GM18505 (cell line): ENCODE measurements around the gene PSTPIP1.

Experiments
- ATAC-seq: cut with Tn5 transposase; IDR thresholded peaks from one replicate; pipeline ENCODE4 v1.9.1; 2021; ENCODE audit not compliant: unreplicated experiment
- POLR2A ChIP-seq: IDR thresholded peaks from 4 replicates; pipeline ENCODE4 v1.6.1; 2011; ENCODE audit warnings: borderline replicate concordance; ENCODE audit not compliant: insufficient read depth, insufficient read length; ENCODE audit errors: extremely low read depth

Gene PSTPIP1

DNA sequence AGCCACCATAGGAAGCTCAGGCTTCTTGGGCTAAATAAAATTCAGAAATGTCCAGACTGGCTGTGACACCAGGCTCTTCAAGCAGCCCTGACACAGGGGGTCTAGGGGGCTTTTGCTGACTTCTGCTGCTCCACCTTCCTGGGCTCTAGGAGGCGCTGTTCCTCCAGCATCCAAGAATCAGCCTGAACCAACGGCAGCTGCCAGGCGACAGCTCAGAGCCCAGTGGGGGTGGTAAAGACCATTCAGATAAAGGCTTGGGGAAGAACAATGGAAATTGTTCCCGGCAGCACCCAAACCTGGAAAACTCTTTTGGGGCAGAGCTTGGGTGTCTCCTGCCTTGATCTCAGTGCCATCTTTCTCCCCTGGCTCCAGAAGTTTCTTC, 21.6 kb upstream of the PSTPIP1 start:
- ATAC-seq, result no peak
- no peak for TF ChIP-seq POLR2A

DNA sequence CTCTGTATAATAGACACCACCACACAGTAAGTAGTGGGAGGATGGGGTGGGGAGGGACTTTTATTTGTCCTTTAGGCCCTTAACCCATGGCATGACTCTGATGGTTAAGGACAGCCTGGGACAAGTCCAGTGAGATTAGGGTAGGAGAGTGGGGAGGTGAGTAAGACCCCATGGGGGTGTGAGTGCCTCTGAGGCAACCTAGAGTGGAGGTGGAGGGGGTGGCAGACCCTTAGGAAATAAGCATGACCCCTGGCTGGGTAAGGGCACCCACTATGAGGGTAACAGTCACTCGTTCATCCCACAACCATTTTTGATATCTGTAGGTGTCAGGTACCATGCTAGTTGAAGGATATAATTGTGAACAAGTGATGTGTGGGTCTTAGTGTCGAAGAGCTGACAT, 21.0 kb upstream of the PSTPIP1 start:
- no peak for ATAC-seq
- TF ChIP-seq POLR2A, result no peak

DNA sequence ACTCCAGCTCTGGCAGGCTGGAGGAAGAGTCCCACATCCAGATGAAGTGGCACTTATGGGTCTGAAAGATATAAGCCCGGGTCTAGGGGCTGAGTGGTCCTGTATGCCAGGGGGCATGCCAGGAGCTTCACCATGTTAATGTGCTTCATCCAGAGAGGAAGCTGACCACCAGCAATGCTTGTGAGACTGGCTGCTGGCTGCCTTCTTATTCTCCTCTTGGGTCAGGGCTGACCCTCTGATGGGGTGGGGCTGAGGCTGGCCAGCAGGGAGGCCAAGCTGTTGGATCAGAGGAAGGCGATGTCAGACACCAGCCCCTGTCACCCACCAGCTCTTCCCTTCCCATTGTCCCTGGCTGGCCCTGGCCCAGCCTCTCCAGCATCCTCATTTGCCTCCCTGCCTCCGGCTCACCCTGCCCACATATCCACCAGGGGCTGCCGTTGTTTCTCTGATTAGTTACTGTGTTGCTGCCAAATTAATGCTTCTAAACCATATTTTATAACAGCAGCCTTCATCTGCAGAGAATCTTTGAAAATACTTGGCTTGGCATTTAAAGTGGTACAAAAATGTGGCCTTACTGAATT, 20.4 kb upstream of the PSTPIP1 start:
- no peak for TF ChIP-seq POLR2A
- no peak for ATAC-seq

DNA sequence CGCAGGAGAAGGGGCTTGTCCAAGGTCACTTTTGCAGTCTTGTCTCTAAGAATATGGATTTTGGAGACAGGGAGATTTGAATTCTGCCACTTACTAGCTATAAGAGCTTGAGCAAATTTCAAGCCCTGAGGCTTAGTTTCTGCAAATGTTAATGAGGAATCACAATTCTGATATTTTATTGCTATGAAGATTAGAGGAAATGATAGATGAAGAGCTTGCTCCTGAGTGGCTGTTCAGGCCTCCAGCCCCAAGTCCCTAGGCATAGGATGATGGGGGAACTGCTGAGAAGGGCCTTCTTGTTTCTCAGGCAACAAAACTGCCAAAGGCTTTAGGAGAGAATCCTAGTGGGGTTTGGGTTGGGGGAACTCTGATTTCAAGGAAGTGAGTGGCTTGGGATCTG, 18.8 kb upstream of the PSTPIP1 start:
- ATAC-seq, result no peak
- TF ChIP-seq POLR2A, result no peak

DNA sequence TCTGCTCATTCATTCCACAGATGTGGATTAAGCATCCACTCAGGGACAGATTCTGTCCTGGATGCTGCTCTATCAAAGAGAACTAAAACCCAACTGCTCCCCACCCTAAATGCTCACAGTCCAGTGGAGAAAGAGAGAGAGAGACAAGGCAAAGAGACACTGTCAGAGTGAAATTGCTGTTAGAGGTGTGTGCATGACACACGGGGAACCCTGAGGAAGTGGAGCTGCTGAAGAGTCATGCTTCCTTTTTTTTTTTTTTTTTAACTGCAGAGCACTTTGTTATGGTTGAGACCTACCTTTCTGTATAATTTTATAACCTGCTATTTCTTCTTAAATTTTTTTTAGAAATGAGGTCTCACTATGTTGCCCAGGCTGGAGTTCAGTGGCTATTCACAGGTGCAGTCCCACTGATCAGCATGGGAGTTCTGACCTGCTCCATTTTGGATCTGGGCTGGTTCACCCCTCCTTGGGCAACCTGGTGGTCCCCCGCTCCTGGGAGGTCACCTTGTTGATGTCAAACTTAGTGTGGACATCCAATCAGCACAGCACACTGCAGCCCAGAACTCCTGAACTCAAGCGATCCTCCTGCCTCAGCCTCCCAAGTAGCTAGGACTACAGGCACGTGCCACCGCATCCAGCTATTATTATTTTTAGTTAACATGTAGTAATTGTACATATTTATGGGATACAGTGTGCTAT, 18.2 kb upstream of the PSTPIP1 start:
- no peak for ATAC-seq
- TF ChIP-seq POLR2A, result no peak

DNA sequence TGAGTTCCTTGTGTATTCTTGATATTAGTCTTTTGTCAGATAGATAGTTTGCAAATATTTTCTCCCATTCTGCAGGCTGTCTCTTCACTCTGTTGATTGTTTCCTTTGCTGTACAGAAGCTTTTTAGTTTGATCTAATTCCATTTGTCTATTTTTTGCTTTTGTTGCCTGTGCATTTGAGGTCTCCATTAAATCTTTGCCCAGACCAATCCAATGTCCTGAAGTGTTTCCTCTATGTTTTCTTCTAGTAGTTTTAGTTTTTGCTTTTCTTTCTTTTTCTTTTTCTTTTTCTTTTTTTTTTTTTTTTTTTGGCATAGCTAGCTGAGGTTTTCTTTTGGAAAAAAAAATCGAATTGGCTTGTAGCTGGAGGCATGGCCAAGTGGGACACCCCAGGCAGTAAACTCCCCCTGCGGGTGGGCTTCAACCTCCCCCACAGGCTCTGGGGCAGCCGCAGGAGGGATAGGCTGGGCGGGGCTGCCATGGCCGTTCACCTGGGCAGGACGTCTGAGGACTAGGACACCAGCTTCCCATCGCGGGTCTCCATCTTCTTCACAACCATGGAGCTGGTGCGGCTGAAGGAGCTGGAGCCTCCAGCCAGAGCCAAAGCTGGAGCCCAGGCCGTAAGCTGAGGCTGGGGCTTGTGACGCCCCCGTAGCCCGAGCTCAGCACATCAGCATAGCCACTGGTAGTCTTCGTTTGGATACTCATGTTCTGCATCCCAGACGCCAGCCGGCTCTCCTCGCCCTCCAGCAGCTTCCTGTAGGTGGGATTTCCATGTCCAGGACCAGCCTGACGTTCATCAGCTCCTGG, 16.2 kb upstream of the PSTPIP1 start:
- ATAC-seq, result no peak
- TF ChIP-seq POLR2A, result no peak

DNA sequence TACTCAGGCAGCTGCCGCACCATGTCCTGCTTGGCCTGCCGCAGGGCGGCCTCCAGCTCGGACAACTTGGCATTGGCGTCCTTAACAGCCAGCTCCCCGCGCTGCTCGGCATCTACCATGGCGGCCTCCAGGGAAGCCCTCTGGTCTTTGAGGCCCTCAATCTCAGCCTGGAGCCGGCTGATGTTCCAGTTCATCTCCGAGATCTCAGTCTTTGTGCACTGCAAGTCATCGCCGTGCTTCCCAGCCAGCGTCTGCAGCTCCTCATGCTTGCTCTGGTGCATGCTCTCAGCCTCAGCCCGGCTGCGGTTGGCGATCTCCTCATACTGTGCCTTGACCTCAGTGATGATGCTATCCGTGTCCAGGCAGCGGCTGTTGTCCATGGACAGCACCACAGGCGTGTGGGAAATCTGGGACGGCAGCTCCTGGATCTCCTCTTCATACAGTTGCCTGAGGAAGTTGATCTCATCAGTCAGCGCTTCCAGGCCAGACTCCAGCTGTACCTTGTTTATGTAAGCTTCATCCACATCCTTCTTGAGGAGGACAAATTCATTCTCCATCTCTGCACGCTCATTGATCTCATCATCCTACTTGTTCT, 15.5 kb upstream of the PSTPIP1 start:
- TF ChIP-seq POLR2A, result no peak
- no peak for ATAC-seq

DNA sequence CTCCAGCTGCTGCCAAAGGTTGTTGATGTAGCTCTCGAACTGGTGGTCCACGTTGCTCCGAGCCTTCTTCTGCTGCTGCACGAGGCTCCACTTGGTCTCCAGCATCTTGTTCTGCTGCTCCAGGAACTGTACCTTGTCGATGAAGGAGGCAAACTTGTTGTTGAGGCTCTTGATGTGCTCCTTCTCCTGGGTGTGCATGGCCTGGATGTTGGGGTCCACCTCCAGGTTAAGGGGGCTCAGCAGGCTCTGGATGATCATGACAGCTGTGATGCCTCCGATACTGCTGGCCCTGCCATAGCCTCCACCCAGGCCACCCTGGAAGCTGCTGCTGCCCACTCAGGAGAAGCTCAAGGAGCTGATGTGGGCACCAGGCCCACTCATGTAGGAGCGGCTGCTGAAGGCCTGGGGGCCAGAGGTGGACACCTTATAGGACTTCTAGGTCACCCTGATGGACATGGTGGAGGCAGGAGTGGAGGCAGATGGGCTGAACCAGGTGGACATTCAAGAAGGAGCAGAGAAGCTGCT, 14.9 kb upstream of the PSTPIP1 start:
- TF ChIP-seq POLR2A, result no peak
- ATAC-seq, result no peak

DNA sequence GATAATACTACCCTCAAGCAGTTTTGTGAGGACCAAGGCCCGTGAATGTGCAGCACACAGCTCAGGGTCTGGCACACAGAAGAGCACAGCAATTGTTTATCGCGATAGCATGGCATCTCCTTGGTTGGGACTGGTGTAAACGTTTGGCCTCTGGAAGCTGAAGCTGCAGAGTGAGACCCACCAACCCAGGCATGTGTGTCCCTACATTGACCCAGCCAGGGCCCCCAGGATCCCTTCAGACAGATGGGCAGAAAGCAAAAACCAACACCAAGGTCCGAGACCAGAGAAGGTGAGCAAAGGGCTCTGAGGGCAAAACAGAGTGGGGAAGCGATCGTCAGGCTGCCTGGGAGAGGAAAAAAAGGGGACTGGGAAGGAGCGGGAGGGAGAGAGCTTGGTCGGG, 12.6 kb upstream of the PSTPIP1 start:
- no peak for ATAC-seq
- no peak for TF ChIP-seq POLR2A

DNA sequence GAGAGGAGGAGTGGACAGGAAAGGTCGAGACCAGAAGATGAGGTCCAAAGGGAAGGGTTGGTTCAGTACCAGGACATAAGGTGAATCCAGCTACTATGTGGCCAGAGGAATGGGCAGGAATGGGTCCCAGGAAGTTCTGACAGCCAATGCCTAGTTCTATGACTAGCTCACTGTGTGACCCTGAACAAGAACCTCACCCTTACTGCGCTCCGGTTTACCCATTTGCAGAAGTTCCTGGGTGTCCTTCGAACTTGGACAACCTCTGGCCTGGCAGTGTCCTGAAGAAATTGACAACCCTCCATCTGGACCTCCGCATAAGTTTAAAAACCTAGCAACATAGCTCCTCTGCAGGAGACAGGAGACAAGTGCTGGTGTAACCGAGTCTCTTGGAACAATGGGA, 12.2 kb upstream of the PSTPIP1 start:
- no peak for ATAC-seq
- TF ChIP-seq POLR2A, result no peak

DNA sequence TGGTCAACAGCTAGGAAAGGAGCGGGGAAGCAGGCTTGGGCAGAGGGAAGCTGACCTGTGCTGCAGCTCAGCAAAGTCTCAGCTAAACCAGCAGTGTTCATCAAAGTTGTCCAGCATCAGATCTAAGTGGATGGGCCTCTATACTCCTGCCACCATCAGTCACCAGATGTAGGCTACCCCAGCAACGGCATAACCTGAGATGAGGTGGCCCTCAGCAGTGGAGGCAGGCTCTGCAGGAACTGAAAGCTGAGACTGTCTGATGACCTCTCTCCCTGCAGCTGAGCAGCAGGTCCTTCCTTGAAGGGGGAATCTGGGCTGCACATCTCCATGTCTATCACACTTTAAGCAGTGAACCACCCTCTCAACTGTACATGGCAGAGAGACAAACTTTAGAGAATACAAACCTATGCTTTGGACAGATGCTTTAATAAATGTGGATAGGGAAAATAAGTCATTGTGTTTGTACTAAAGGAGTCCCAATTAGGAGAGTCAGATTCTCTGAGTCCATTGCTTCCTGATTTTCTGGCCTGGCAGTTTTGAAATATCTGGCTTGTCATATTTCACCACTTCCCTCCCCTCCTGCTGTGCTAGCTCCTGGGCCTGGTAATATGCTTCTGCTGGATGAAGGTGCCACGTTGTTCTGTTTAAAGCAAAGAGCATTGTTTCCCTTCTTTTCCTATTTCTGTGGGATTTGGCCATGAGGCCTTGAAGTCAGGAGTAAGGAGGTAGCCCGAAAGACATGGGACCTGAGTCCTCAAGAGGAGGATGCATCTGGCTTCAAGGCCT, 11.1 kb upstream of the PSTPIP1 start:
- TF ChIP-seq POLR2A, result no peak
- no peak for ATAC-seq

DNA sequence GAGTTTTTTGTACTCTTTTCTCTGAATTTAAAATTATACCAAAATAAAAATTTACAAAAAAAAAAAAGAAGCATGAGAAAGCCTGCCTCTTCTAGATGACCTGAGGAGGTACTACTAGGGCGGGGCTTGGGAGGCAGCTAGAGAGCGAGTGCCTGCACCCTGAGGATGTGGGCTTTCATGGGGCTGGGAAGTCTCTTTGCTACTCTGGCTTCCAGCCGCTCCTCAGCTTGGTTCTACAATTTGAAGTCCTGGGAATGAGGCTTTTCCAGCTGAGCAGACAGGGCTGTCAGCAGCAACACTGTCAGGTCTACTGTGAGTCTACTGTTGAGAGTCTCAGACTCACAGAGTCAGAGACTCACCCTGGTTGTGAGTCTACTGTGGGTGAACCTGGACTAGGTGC, 8.2 kb upstream of the PSTPIP1 start:
- TF ChIP-seq POLR2A, result no peak
- no peak for ATAC-seq

DNA sequence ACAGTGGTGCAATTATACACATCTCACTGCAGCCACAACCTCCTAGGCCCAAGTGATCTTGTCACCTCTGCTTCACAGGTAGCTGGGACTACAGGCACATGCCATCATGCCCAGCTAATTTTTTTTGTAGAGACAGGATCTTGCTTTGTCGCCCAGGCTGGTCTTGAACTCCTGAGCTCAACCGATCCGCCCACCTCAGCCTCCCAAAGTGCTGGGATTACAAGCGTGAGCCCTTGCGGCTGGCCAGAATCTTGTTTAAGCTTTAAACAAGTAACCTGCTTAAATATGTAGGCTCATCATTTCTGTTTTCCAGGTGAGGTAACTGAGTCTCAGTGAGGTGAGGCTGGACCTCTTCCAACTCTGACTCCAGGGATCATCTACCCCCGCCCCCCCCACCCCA, 7.7 kb upstream of the PSTPIP1 start:
- TF ChIP-seq POLR2A, result no peak
- ATAC-seq, result no peak
